Islet precursor cell (in vitro differentiated cells): Measurements from ENCODE around the gene EPO.
A peak's percentile ranks its signal among the peaks of the same experiment; 100 is the strongest.
"Not testable (repeated sequence)": the region's sequence is repeated elsewhere in the genome, so short reads cannot be mapped to it uniquely, and the experiment has no call there.

Experiments used
- DNase-seq: peaks from one replicate; pipeline ENCODE4 v3.0.0-alpha.2; 2018

The EPO gene

GRCh38 chr7:100705753-100706671 is 14.3 kb upstream of the EPO start, which contains the start of gene POP7:
POP7 (plus strand) TSS chr7:100706121; CDS start chr7:100706831, 710 bp downstream.
- peak; percentile 99 for DNase-seq

GRCh38 chr7:100706672-100707311 is 13.5 kb upstream of the EPO start:
- no peak for DNase-seq

- no peak for DNase-seq
These were observed 11.9 kb upstream of the EPO start for GRCh38 chr7:100708395-100708794.

- DNase-seq: no peak
These were observed 9.8 kb upstream of the EPO start for GRCh38 chr7:100710452-100710851.

GRCh38 chr7:100711369-100711768 is 8.9 kb upstream of the EPO start:
- no peak for DNase-seq

GRCh38 chr7:100714725-100715124 is 5.5 kb upstream of the EPO start:
- no peak for DNase-seq

GRCh38 chr7:100717073-100717472 is 3.2 kb upstream of the EPO start:
- DNase-seq: not testable (repeated sequence)

- no peak for DNase-seq
These were observed 567 bp upstream of the EPO start for GRCh38 chr7:100719523-100720278.

- no peak for DNase-seq
These were observed 620 bp downstream of the EPO start for GRCh38 chr7:100720671-100721504.

GRCh38 chr7:100721505-100721812 is 1.2 kb downstream of the EPO start:
- DNase-seq: no peak

GRCh38 chr7:100722480-100723212 is 2.4 kb downstream of the EPO start:
- no peak for DNase-seq

- no peak for DNase-seq
These were observed 3.5 kb downstream of the EPO start for GRCh38 chr7:100723732-100724275.

- not testable (repeated sequence) for DNase-seq
These were observed 4.1 kb downstream of the EPO start for GRCh38 chr7:100724364-100724763.

GRCh38 chr7:100726996-100727761 is 6.9 kb downstream of the EPO start:
- no peak for DNase-seq

GRCh38 chr7:100728196-100728595 is 7.9 kb downstream of the EPO start:
- no peak for DNase-seq

- DNase-seq: no peak
These were observed 10.0 kb downstream of the EPO start for GRCh38 chr7:100730136-100730800.

GRCh38 chr7:100731937-100732636 is 11.8 kb downstream of the EPO start:
- no peak for DNase-seq

GRCh38 chr7:100735730-100736129 is 15.5 kb downstream of the EPO start:
- DNase-seq: no peak

GRCh38 chr7:100736671-100737070 is 16.4 kb downstream of the EPO start:
- no peak for DNase-seq

- no peak for DNase-seq
These were observed 19.7 kb downstream of the EPO start for GRCh38 chr7:100739934-100740333.
